Lung microvascular endothelial cell (primary cell): Measurements from ENCODE around the gene ARHGAP45. TPM values are rescaled to one million over a fixed set of nuclear protein-coding genes. Genes with fewer than 3 reads are reported as not detected.
A peak's percentile ranks its signal among the peaks of the same experiment; 100 is the strongest.

Experiments
- DNase-seq, 2 donors: peaks; one replicate each; pipeline versions ENCODE4 v3.0.0 to v3.0.0-alpha.2; 2010; ENCODE audit warnings: low read depth in 2 of 2
- total RNA-seq: library from RNA; depleted of rRNA; stranded (reverse); fragments of >200 nt; gene quantifications from 2 replicates; pipeline ENCODE4 v1.2.1, GENCODE V29; 2014

Gene ARHGAP45
- total RNA-seq, 1 donor from 2014 or later = 17.7 TPM

- no peak for DNase-seq
These were observed 11.9 kb upstream of the ARHGAP45 start for GRCh38 chr19:1055028-1055425.

- DNase-seq = no peak
These were observed 10.9 kb upstream of the ARHGAP45 start for GRCh38 chr19:1055886-1056620.

GRCh38 chr19:1057176-1057855, 9.7 kb upstream of the ARHGAP45 start:
- DNase-seq = peak; percentile 51 to 55

GRCh38 chr19:1058112-1058511, 8.9 kb upstream of the ARHGAP45 start:
- DNase-seq = no peak

GRCh38 chr19:1060689-1061088, 6.3 kb upstream of the ARHGAP45 start:
- no peak for DNase-seq

- no peak for DNase-seq
These were observed 5.0 kb upstream of the ARHGAP45 start for GRCh38 chr19:1061987-1062386.

- DNase-seq = no peak
These were observed 4.5 kb upstream of the ARHGAP45 start for GRCh38 chr19:1062387-1063029.

GRCh38 chr19:1063030-1063908, 3.7 kb upstream of the ARHGAP45 start:
- DNase-seq = peak; percentile 47 to 49

- DNase-seq = no peak
These were observed 2.9 kb upstream of the ARHGAP45 start for GRCh38 chr19:1063909-1064660.

GRCh38 chr19:1064661-1065605, 2.0 kb upstream of the ARHGAP45 start:
- peak; percentile 77 to 82 for DNase-seq

GRCh38 chr19:1065606-1066109, 1.3 kb upstream of the ARHGAP45 start:
- no peak for DNase-seq

- no peak for DNase-seq
These were observed 668 bp upstream of the ARHGAP45 start for GRCh38 chr19:1066251-1066747.

- no peak for DNase-seq
These were observed 482 bp downstream of the ARHGAP45 start for GRCh38 chr19:1067341-1067957.

GRCh38 chr19:1068009-1069001, 1.3 kb downstream of the ARHGAP45 start:
- DNase-seq = no peak

GRCh38 chr19:1069009-1069779, 2.2 kb downstream of the ARHGAP45 start:
- peak; percentile 45 to 69 for DNase-seq

GRCh38 chr19:1070576-1070930, 3.6 kb downstream of the ARHGAP45 start:
- DNase-seq = no peak
